Omental fat pad (tissue), 4 donors: ENCODE results near the gene THRB. TPM values are rescaled to one million over a fixed set of nuclear protein-coding genes. Genes with fewer than 3 reads are reported as not detected.

Experiments
- ATAC-seq: fragments of 150-250 bp; one replicate; pipeline ENCODE4 v1.9.1; 2016; ENCODE audit warnings: mild to moderate bottlenecking, moderate library complexity; ENCODE audit not compliant: low FRiP score
- DNase-seq: peaks from one replicate; pipeline ENCODE4 v3.0.0-alpha.2; 2019; ENCODE audit warnings: low spot score
- CTCF ChIP-seq, 3 donors: fragments of 450-650 bp; IDR thresholded peaks; one replicate each; pipeline ENCODE4 v1.5.1; 2016 to 2017; ENCODE audit warnings: antibody characterized with exemption in 3 of 3, mild to moderate bottlenecking in 3 of 3, moderate library complexity in 2 of 3
- total RNA-seq, 4 donors: library from RNA; depleted of rRNA; stranded (reverse); fragments of >200 nt; gene quantifications; one replicate each; pipeline ENCODE4 v1.1.0, GENCODE V29; 2016

The THRB gene
- total RNA-seq, 4 donors from 2014 or later, result 18.6 to 28.0 (median 23.9) TPM

- ATAC-seq (no peak), DNase-seq (no peak)
- TF ChIP-seq CTCF (IDR thresholded peaks at IDR 0.05), result no peak
Observed at GRCh38 chr3:24166515-24166914, 328.1 kb downstream of the THRB start.

- DNase-seq (no peak), ATAC-seq (no peak)
- no peak for TF ChIP-seq CTCF (IDR thresholded peaks at IDR 0.05)
Observed at GRCh38 chr3:24165603-24165982, 329.1 kb downstream of the THRB start.

- no peak for DNase-seq
Observed at GRCh38 chr3:24164967-24165602, 329.6 kb downstream of the THRB start.

GRCh38 chr3:24162929-24163328, 331.7 kb downstream of the THRB start:
- DNase-seq, result no peak

More at GRCh38 chr3:24164967-24165602, 329.6 kb downstream of the THRB start:
- no peak for TF ChIP-seq CTCF (IDR thresholded peaks at IDR 0.05)
- ATAC-seq, result no peak

GRCh38 chr3:24161841-24162240, 332.8 kb downstream of the THRB start:
- ATAC-seq, result peak; percentile 54
- no peak for DNase-seq
- TF ChIP-seq CTCF (IDR thresholded peaks at IDR 0.05), result no peak

More at GRCh38 chr3:24162929-24163328, 331.7 kb downstream of the THRB start:
- TF ChIP-seq CTCF (IDR thresholded peaks at IDR 0.05), result no peak
- no peak for ATAC-seq

- DNase-seq (no peak), ATAC-seq (no peak)
- no peak for TF ChIP-seq CTCF (IDR thresholded peaks at IDR 0.05)
Observed at GRCh38 chr3:24160424-24161095, 334.1 kb downstream of the THRB start.
